Measurements from ENCODE around the gene PAN3. TPM values are rescaled to one million over a fixed set of nuclear protein-coding genes. Genes with fewer than 3 reads are reported as not detected.

PAN3 gene
- total RNA-seq, 1 donor from 2014 or later: 33.6 TPM

GRCh38 chr13:28173793-28174192 is 35.4 kb downstream of the PAN3 start:
- no peaks in the 10 kb centered on the region for H3K27me3 Mint-ChIP-seq (ENCODE audit: low read depth)
- H3K27ac Mint-ChIP-seq (ENCODE audit: unreplicated experiment): no peak overlapping the region

DNA sequence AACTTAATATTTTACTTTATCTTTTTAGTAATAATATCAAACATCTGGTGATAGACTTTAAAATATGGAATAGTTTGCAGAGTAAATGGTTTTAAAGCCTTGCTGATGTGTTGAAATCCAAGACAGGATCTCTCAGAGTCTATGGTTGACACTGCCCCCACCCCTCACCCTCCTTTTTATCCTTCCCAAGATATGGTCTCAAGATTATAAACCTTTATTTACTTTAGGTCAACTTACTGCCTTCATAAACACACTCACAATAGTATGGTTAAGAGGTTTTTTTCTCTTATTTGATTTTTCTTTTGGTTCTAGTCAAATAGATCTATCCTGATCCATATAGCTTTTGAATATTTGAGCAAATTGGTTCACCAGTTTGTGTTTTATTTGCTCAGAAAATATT is 39.0 kb downstream of the PAN3 start:
- peaks cover 4% of the 10 kb centered on the region for H3K4me1 Mint-ChIP-seq
- TF ChIP-seq, protein P1, sequence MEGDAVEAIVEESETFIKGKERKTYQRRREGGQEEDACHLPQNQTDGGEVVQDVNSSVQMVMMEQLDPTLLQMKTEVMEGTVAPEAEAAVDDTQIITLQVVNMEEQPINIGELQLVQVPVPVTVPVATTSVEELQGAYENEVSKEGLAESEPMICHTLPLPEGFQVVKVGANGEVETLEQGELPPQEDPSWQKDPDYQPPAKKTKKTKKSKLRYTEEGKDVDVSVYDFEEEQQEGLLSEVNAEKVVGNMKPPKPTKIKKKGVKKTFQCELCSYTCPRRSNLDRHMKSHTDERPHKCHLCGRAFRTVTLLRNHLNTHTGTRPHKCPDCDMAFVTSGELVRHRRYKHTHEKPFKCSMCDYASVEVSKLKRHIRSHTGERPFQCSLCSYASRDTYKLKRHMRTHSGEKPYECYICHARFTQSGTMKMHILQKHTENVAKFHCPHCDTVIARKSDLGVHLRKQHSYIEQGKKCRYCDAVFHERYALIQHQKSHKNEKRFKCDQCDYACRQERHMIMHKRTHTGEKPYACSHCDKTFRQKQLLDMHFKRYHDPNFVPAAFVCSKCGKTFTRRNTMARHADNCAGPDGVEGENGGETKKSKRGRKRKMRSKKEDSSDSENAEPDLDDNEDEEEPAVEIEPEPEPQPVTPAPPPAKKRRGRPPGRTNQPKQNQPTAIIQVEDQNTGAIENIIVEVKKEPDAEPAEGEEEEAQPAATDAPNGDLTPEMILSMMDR (conservative IDR thresholded peaks at IDR 0.05): no peak
- H3K36me3 Mint-ChIP-seq (ENCODE audit: low read depth): peaks cover 4% of the 10 kb centered on the region

More at GRCh38 chr13:28173793-28174192, 35.4 kb downstream of the PAN3 start:
- Mint-ChIP-seq H3K36me3 (ENCODE audit: low read depth) (peaks cover 8% of the 10 kb centered on the region), H3K4me1 (peaks cover 11% of the 10 kb centered on the region), H3K9me3 (no peaks in the 10 kb centered on the region), H3K4me3 (no peak overlapping the region)
- TF ChIP-seq, protein P1 (conservative IDR thresholded peaks at IDR 0.05): no peak
- DNase-seq (ENCODE audit: low read depth, low spot score): no peak

GRCh38 chr13:28177877-28178276 is 39.5 kb downstream of the PAN3 start:
- Mint-ChIP-seq H3K4me3 (no peak overlapping the region), H3K9me3 (no peaks in the 10 kb centered on the region), H3K36me3 (ENCODE audit: low read depth) (peaks cover 4% of the 10 kb centered on the region), H3K27ac (ENCODE audit: unreplicated experiment) (no peak overlapping the region), H3K27me3 (ENCODE audit: low read depth) (no peaks in the 10 kb centered on the region), H3K4me1 (peaks cover 4% of the 10 kb centered on the region)
- TF ChIP-seq, protein P1 (conservative IDR thresholded peaks at IDR 0.05): no peak
- DNase-seq (ENCODE audit: low read depth, low spot score): no peak

More for the DNA sequence above, 39.0 kb downstream of the PAN3 start:
- DNase-seq (ENCODE audit: low read depth, low spot score): no peak
- Mint-ChIP-seq H3K4me3 (no peak overlapping the region), H3K9me3 (no peaks in the 10 kb centered on the region), H3K27ac (ENCODE audit: unreplicated experiment) (no peak overlapping the region), H3K27me3 (ENCODE audit: low read depth) (no peaks in the 10 kb centered on the region)

- no peaks in the 10 kb centered on the region for H3K4me1 Mint-ChIP-seq
- H3K27me3 Mint-ChIP-seq (ENCODE audit: low read depth): no peaks in the 10 kb centered on the region
- H3K9me3 Mint-ChIP-seq: no peaks in the 10 kb centered on the region
- no peak overlapping the region for H3K27ac Mint-ChIP-seq (ENCODE audit: unreplicated experiment)
- DNase-seq (ENCODE audit: low read depth, low spot score): no peak
- peaks cover 4% of the 10 kb centered on the region for H3K36me3 Mint-ChIP-seq (ENCODE audit: low read depth)
- no peak overlapping the region for H3K4me3 Mint-ChIP-seq
- TF ChIP-seq, protein P1 (conservative IDR thresholded peaks at IDR 0.05): no peak
Observed at GRCh38 chr13:28179974-28180373, 41.6 kb downstream of the PAN3 start.

DNA sequence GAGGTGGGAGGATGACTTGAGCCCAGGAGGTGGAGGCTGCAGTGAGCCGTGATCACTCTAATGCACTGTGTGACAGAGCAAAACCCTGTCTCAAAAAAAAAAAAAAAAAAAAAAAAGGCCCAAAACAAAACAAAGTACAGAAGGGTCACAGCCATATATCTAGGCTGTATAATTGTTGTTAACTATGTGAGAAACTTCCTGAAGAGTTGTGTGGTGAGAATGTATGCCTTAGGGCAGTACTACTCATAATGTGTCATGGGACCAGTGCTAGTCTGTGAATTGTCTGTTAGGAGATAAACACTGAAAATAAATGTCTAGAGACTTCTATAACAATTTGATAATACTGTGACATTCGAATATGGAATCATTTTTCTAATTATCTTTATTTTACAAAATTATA is 43.1 kb downstream of the PAN3 start:
- H3K4me1 Mint-ChIP-seq: no peaks in the 10 kb centered on the region
- no peaks in the 10 kb centered on the region for H3K27me3 Mint-ChIP-seq (ENCODE audit: low read depth)
- no peaks in the 10 kb centered on the region for H3K9me3 Mint-ChIP-seq
- no peak overlapping the region for H3K4me3 Mint-ChIP-seq
- no peaks in the 10 kb centered on the region for H3K36me3 Mint-ChIP-seq (ENCODE audit: low read depth)
- no peak for DNase-seq (ENCODE audit: low read depth, low spot score)
- H3K27ac Mint-ChIP-seq (ENCODE audit: unreplicated experiment): no peak overlapping the region
- TF ChIP-seq, protein P1 (conservative IDR thresholded peaks at IDR 0.05): no peak

DNA sequence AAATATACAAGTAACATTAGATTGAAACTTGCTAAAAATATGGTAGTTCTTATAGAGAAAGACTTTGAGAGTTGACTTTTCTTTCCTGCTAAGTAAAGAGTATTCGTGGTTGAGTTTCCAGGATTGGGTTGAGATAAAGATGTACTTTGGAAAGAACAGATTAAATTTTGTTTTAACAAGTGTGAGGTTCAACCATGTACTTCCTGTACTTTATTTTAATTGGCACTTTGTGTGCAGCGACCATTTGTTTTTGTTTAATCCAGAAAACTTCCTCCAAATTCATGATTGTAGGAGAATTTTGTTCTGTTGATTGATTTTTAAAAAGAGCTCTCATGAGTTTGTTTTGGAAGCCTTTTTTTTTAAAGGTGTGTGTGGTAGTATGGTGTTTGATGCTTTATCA is 46.9 kb downstream of the PAN3 start:
- no peaks in the 10 kb centered on the region for H3K4me1 Mint-ChIP-seq
- TF ChIP-seq, protein P1 (conservative IDR thresholded peaks at IDR 0.05): no peak
- H3K9me3 Mint-ChIP-seq: no peaks in the 10 kb centered on the region
- no peaks in the 10 kb centered on the region for H3K36me3 Mint-ChIP-seq (ENCODE audit: low read depth)
- no peak overlapping the region for H3K4me3 Mint-ChIP-seq
- H3K27me3 Mint-ChIP-seq (ENCODE audit: low read depth): no peaks in the 10 kb centered on the region
- H3K27ac Mint-ChIP-seq (ENCODE audit: unreplicated experiment): no peak overlapping the region
- DNase-seq (ENCODE audit: low read depth, low spot score): no peak

Measured in neural crest cell (in vitro differentiated cells).